GM18508 (cell line): ENCODE data around the gene OR51F1.
"Not testable (repeated sequence)": the region's sequence is repeated elsewhere in the genome, so short reads cannot be mapped to it uniquely, and the experiment has no call there.

ENCODE experiments used
- ATAC-seq: cut with Tn5 transposase; IDR thresholded peaks from one replicate; pipeline ENCODE4 v1.9.1; 2021; ENCODE audit warnings: moderate number of reproducible peaks; ENCODE audit not compliant: insufficient read depth, unreplicated experiment

The OR51F1 gene, protein sequence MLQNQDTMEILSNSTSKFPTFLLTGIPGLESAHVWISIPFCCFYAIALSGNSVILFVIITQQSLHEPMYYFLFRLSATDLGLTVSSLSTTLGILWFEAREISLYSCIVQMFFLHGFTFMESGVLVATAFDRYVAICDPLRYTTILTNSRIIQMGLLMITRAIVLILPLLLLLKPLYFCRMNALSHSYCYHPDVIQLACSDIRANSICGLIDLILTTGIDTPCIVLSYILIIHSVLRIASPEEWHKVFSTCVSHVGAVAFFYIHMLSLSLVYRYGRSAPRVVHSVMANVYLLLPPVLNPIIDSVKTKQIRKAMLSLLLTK

DNA sequence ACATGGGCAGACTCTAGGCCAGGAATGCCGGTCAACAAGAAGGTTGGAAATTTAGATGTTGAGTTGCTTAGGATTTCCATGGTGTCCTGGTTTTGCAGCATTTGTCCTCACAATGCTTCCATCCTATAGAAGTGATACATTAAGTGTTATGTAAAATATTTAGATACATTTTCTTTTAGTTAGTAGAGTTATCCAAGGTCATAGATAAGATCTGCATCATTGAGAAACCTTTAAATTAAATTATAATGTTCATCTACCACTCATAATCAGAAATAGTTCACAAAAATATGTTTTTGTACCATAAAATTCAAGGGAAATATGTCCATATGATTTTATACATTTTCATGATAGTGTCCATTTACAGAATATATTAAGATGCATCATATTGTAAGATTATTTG lies at the start of gene OR51F1:
Gene OR51F1, minus strand, starts transcription at position 101 of the 400 bp plus-strand sequence. Its CDS starts 0 bp downstream, at position 101.
- no peak for ATAC-seq

DNA sequence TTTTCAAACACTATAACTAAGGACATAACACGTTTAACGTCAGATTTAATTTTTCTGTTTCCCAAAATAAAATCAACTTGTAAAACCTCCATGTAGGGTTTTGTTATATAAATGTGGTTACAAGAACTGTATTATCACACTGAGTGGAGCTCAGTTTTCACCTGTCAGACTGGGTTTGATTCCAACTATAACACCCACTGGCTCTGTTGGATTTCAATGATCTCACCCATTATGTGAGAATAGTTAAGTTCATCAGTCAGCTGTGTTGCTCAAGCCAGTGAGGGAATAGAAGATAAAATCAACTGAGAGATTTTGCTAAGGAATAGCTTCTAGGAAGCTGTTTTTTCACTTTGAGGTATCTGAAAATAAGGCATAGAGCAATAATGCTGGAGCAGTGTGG lies 39.5 kb upstream of the OR51F1 start:
- ATAC-seq = no peak

DNA sequence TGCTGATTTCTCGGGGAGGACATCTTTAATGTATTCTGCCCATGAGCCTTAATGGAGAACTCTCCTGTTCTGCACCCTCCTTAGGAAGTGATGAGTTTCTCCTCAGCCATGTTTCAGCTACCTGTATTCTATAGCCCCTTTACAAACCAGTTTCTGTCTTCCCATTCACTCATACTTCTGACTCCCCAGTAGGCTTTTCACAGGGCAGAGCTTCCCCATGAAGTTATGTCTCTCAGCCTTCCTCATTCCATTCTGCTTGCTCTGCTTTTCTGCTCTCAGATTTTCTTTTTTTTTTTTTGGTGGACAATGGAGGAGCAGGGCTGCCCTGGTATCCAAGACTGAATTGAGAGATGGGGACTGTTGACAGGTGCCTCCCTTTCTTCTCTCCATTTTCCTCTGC lies 38.7 kb upstream of the OR51F1 start:
- ATAC-seq = no peak

DNA sequence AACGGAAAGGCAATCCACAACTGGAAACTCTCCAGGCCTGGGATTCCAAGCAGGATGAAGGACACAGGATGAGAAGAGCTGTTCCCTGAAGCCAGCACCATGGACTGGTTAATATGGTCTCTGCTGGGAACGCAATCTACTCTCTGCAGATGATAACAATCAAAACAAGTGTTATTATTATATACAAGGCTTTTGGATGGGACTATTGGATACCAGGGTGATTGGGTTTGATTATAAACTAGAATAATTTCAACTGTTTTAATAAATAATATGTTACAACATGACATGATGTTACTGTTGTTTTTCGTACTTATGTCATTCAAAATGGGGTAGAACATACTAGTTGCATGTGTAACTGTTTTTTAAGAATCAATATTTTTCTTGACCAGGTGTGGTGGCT lies 34.5 kb upstream of the OR51F1 start, which contains the start of gene OR52R1:
Gene OR52R1, minus strand, starts transcription at position 101 of the 400 bp plus-strand sequence. Its CDS starts 0 bp downstream, at position 101.
- ATAC-seq = no peak

DNA sequence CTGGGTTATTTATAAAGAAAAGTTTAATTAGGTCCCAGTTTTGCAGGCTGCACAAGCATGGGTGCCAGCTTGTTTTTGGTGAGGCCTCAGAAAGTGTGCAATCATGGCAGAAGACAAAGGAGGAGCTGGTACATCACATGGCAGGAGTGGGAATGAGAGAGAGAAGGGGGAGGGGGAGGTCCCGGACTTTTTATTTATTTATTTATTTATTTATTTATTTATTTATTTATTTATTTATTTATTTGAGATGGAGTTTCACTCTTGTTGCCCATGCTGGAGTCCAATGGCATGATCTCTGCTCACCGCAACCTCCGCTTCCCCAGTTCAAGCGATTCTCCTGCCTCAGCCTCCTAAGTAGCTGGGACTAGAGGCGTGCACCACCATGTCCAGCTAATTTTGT lies 31.6 kb upstream of the OR51F1 start:
- ATAC-seq = not testable (repeated sequence)

DNA sequence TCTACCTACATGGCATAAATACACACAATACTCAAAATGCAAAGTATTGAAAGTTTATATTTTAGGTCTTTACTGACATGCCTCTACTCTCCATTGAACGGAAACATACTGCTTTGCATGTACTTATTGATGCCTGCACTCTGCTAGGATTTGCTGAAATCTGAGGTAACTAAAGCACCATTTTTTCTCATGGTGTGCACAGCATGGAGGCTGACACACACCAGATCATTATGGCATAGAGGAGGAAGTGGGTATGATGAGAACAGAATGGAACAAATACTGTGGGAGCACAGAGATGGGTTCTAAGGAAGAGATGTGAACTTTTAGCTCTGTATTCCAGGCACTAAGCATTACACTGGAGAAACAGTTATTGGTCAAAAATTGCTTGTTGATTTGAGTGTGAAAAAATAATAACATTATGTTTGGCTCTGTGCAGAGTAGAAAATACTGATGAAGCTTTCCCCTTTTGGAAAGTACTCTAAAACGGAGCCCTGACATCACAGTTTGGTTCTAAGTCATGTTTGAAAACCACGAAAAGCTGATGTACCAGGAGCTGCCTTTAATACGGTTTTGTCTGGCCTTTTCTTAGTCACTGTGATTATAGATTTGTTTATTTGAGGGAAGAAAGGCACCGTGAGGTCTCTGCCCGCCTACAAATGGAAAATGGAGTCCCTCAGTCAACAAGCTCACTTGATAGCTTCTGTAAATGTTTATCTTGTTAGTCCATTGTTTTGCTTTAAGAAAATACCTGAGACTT lies 28.9 kb upstream of the OR51F1 start:
- no peak for ATAC-seq

DNA sequence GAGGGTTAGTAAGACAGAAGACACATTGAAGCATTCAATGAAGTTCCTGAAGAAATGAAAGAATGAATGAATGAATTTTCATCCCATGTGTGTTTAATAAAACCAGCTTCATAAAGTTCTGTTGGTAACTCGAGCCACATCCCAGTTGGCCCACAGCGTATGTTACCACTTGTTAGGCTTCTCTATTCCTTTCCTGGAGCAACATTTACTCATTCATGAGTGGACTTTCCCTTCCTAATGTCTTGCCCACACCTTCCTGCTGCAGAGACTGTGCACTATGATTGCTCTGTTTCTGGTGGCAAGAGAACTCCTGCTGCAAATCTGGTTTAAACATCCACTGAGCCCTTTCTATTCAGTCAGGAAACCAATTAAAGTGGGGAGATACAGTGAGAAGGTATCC lies 27.5 kb upstream of the OR51F1 start:
- no peak for ATAC-seq

DNA sequence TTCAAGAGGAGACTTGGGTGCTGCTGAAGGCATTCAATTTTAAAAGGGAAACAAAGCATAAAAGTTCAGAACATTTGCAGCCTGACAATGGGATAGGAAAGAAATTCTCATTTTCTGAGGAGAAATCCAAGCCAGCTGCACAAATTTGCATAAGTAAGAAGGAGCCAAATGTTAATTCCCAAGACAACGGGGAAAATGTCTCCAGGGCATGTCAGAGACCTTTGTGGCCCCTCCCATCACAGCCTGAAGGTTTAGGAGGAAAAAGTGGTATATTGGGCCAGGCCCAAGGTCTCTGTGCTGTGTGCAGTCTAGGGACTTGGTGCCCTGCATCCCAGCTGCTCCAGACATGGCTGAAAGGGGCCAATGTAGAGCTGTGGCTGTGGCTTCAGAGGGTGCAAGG lies 12.7 kb upstream of the OR51F1 start:
- no peak for ATAC-seq

DNA sequence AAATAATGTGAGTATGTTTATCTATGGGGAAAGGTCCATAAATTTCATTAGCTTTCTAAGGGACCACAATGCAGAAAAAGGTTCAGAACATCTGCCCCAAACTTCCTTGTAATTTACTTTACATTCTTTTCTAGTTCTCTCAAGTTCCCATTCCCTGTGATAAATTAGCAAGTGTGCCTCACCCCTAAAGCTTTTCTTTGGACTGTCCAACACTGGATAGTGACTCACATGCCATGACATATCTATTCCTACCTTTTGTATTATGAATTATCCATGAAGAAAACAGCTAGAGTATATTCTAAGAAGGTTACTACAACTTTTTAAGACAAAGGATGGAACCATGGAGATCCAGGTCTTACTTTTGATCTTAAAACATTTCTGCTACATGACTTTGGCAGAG lies 1.6 kb downstream of the OR51F1 start:
- ATAC-seq = no peak

DNA sequence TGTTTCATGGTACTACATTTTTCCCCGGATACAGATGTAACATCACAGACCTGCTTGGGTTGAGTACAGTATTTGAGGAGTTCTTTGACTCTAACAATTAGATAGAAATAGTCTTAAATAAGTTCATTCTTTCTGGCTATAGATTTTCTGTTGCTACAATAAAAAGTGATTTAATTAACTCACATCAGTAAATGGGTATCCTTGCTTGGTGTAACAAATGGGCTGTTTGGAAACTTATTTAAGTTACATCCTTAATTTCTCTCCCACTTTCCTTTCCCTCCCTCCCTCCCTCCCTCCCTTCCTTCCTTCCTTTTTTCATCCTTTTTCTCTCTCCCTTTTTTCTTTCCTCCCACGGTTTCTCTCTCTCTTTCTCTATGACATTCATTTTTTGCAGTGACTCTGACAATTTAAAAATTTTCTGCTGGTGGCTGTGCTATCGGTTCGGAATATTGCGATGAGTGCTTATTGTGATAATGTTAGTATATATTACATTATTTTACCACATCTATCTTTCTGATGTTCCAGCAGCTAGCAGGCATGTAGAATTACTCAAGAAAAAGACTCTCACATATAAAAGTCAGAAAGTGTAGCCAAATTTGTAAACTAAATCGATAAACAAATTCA lies 3.2 kb downstream of the OR51F1 start:
- ATAC-seq = no peak

DNA sequence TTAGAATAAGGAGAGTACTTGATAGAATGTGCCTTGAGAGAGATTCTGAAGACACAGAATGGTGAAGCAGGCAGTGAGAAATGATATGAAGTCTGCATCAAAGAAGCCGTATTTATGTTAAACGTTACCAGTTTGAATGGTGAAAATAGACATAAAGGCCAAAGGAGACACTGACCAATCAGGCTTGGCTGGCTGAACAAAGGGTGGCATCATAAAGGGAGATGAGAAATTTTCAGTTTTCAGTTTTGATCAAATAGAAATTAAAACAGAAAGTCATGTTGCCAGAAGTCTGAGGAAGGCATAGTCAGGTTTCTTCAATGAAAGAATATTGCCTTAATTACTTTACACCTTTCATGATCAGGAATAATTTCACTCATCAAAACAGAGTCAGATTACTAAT lies 6.6 kb downstream of the OR51F1 start:
- ATAC-seq = peak; percentile 91

DNA sequence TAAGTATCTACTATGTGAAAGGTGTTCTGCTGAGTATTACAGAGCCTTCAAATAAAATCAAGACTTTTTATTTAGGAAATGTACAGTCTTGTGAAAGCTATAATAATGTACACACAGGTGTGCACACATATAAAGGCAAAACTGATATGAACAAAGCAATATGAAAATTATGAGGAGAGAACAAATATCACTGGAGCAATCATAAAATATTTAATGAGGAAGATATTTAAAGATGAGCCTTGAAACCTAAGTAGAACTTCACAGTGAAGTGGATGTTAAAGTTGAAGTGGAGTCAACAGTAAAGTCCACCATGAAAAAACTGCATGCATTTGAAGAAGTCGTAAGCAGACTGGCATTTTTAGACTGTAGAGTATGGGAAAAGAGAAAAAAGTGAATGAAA lies 18.5 kb downstream of the OR51F1 start:
- no peak for ATAC-seq

DNA sequence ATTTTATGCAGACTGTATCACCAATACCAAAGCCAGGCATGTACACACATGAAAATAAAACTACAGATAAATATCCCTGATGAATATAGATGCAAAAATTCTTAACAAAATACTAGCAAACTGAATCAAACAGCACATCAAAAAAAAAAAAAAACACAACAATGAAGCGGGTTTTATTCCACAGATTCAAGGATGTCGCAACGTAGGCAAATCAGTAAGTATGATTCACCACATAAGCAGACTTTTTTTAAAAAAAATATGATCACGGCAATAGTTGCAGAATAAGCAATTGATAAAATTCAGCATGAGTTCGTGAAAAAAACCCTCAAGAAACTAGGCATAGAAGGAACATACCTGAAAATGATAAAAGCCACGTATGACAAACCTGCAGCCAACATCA lies 21.3 kb downstream of the OR51F1 start:
- no peak for ATAC-seq

DNA sequence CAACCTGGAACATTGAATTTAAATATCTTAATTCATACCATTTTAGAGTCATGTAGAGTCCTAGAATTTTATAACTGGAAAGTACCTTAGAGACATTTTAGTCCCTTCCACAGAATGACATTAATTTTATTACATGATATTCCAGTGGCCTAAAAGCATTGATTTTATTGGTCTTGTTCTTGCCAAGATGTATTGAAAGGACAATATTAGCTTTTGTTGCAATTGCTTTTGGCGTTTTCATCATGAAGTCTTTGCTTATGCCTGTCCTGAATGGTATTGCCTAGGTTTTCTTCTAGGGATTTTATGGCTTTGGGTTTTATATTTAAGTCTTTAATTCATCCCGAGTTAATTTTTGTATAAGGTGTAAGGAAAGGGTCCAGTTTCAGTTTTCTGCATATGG lies 29.0 kb downstream of the OR51F1 start:
- no peak for ATAC-seq

DNA sequence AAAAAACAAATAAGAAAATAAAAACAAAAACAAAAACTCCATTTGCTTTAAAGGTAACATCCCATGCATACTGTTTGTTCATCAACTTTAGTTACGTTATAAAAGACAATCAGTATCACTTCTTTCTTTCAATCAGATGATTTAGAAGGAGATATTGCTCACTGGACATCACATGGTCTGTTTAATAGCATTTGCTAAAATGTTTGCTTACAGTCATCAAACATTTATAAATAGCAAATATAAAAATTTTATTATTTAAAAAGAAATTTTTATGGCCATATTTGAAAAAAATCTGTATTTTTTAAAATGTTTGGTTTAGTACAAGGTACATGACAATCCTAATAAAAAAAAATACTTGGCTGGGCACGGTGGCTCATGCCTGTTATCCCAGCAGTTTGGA lies 42.6 kb downstream of the OR51F1 start:
- no peak for ATAC-seq

DNA sequence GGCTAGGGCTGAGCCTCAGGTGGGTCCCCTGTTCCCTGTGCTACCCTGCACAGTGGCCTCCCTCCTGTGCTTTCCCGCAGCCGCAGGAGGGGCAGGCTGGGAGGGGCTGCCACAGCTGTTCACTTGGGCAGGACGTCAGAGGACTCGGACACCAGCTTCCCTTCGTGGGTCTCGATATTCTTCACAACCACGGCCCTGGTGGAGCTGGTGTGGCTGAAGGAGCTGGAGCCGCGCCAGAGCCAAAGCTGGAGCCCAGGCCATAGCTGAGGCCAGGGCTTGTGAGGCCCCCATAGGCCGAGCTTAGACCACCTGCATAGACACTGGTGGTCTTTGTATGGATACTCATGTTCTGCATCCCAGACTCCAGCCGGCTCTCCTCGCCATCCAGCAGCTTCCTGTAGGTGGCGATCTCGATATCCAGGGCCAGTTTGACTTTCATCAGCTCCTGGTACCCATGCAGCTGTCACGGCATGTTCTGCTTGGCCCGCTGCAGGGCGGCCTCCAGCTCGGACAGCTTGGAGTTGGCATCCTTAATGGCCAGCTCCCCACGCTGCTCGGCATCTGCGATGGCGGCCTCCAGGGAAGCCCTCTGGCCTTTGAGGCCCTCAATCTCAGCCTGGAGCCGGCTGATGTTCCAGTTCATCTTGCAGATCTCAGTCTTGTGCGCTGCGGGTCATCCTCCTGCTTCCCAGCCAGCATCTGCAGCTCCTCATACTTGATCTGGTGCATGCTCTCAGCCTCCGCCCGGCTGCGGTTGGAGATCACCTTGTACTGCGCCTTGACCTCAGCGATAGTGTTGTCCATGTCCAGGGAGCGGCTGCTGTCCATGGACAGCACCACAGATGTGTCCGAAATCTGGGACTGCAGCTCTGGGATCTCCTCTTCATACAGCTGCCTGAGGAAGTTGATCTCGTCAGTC lies 46.9 kb downstream of the OR51F1 start:
- not testable (repeated sequence) for ATAC-seq
